ENCODE data around the gene PELI1. TPM values are rescaled to one million over a fixed set of nuclear protein-coding genes. Genes with fewer than 3 reads are reported as not detected.
A peak's percentile ranks its signal among the peaks of the same experiment; 100 is the strongest.

PELI1 gene
- total RNA-seq, 1 donor from 2014 or later = 34.1 TPM

- Histone ChIP-seq H3K36me3 (peaks cover 37% of the 10 kb centered on the region), H3K4me3 (no peak overlapping the region), H3K27me3 (ENCODE audit: low read depth) (no peaks in the 10 kb centered on the region), H3K4me1 (peaks cover 3% of the 10 kb centered on the region), H3K9me3 (no peaks in the 10 kb centered on the region), H3K27ac (no peak overlapping the region)
- DNase-seq = no peak
- no peak for ATAC-seq
- TF ChIP-seq, protein P1, sequence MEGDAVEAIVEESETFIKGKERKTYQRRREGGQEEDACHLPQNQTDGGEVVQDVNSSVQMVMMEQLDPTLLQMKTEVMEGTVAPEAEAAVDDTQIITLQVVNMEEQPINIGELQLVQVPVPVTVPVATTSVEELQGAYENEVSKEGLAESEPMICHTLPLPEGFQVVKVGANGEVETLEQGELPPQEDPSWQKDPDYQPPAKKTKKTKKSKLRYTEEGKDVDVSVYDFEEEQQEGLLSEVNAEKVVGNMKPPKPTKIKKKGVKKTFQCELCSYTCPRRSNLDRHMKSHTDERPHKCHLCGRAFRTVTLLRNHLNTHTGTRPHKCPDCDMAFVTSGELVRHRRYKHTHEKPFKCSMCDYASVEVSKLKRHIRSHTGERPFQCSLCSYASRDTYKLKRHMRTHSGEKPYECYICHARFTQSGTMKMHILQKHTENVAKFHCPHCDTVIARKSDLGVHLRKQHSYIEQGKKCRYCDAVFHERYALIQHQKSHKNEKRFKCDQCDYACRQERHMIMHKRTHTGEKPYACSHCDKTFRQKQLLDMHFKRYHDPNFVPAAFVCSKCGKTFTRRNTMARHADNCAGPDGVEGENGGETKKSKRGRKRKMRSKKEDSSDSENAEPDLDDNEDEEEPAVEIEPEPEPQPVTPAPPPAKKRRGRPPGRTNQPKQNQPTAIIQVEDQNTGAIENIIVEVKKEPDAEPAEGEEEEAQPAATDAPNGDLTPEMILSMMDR (IDR thresholded peaks at IDR 0.05) = no peak
- intact Hi-C loops (cut with DNase I) = no loop called here
Measured at GRCh38 chr2:64093341-64093740, 50.9 kb downstream of the PELI1 start.

DNA sequence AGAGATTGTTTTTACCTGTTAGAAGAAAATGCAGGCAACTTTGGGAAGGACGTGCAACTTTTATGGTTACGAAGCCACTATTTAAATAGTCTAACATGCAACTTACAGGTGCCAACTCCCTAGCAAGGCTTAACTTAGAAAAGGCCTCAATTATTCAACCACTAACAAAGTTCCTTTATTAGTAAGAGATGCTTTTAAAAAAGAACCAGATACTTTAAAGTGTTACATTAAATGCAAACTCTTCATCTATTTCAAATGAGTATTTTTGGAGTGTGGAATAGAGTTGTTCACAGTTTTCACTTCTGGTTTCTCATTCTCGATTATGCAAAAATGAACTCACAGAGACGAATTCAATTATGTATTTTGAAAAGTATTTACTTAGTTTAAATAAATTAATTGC, 51.7 kb downstream of the PELI1 start:
- Histone ChIP-seq H3K27ac (no peak overlapping the region), H3K27me3 (ENCODE audit: low read depth) (no peaks in the 10 kb centered on the region), H3K4me3 (no peak overlapping the region), H3K4me1 (peaks cover 3% of the 10 kb centered on the region), H3K9me3 (no peaks in the 10 kb centered on the region), H3K36me3 (peaks cover 37% of the 10 kb centered on the region)
- intact Hi-C loops (cut with DNase I) = no loop called here
- ATAC-seq (no peak), DNase-seq (no peak)
- TF ChIP-seq, protein P1 (IDR thresholded peaks at IDR 0.05) = no peak

GRCh38 chr2:64090264-64090663, 54.0 kb downstream of the PELI1 start:
- DNase-seq (no peak), ATAC-seq (peak; percentile 93 to 94)
- no peaks in the 10 kb centered on the region for H3K27me3 ChIP-seq (ENCODE audit: low read depth)
- intact Hi-C loops (cut with DNase I) = no loop called here
- H3K4me3 ChIP-seq = no peak overlapping the region
- peaks cover 10% of the 10 kb centered on the region for H3K4me1 ChIP-seq
- H3K9me3 ChIP-seq = no peaks in the 10 kb centered on the region
- peaks cover 17% of the 10 kb centered on the region for H3K36me3 ChIP-seq
- H3K27ac ChIP-seq = no peak overlapping the region
- TF ChIP-seq, protein P1 (IDR thresholded peaks at IDR 0.05) = no peak

DNA sequence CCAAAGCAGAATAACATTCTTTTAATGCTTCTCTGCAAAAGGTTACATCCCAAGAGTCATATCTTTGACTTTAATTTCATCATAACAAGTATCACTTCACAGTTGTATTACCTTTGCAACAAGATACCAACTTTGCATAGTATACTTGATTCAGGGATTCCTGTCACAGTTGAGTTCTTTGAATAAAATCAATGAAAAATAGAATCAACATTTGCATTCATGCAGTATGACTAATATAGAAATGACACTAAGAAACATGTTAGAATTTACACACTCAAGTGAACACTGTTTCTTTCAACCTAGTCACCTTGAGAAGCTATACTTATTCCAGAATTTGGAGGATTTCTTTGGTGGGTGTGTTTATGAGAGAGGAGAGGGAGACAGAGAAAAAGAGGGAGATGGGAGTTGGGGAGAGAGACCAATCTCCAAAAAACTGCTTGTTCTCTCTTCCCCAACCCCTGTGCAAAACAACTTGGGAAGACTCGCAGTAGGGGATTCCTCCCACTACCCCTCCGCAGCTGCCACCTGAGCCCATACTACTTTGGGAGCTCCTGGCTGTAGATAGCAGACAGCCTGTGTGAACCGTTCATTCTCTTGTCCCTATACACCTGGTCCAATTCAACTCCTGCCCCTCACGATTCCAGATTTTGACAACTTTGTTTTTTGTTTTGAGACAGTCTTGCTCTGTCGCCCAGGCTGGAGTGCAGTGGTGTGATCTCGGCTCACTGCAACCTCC, 57.7 kb downstream of the PELI1 start:
- Histone ChIP-seq H3K36me3 (no peaks in the 10 kb centered on the region), H3K27ac (no peak overlapping the region), H3K4me3 (no peak overlapping the region), H3K27me3 (ENCODE audit: low read depth) (no peaks in the 10 kb centered on the region), H3K9me3 (no peaks in the 10 kb centered on the region), H3K4me1 (peaks cover 10% of the 10 kb centered on the region)
- intact Hi-C loops (cut with DNase I) = no loop called here
- DNase-seq (no peak), ATAC-seq (no peak)
- TF ChIP-seq, protein P1 (IDR thresholded peaks at IDR 0.05) = no peak

DNA sequence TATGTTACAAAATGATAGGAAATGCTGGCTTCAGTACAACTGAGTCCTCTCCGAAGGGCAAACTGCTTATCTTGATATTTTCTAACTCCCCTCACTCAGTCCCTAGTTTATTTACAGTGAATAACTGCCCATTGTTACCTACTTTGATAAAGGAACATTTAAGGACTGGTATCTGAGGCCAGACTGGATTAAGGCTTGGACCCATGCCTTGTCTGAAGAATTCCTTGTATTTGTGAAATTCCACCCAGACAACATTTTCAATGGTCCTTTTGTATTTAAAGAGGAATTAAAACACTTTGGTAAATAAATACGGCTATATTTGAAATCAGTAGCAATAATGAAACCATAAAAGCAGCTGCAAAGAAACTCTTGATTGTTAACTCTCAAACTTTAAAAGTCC, 58.3 kb downstream of the PELI1 start:
- intact Hi-C loops (cut with DNase I) = no loop called here

More for the DNA sequence above, 58.3 kb downstream of the PELI1 start:
- H3K4me1 ChIP-seq = peaks cover 10% of the 10 kb centered on the region
- TF ChIP-seq, protein P1 (IDR thresholded peaks at IDR 0.05) = no peak
- no peak overlapping the region for H3K4me3 ChIP-seq
- H3K36me3 ChIP-seq = no peaks in the 10 kb centered on the region
- no peak for ATAC-seq
- no peak overlapping the region for H3K27ac ChIP-seq
- no peak for DNase-seq
- H3K27me3 ChIP-seq (ENCODE audit: low read depth) = no peaks in the 10 kb centered on the region
- no peaks in the 10 kb centered on the region for H3K9me3 ChIP-seq
